Fibroblast of villous mesenchyme (primary cell): Measurements from ENCODE around the gene CT47A1. TPM values are rescaled to one million over a fixed set of nuclear protein-coding genes. Genes with fewer than 3 reads are reported as not detected.
"Not testable (repeated sequence)": the region's sequence is repeated elsewhere in the genome, so short reads cannot be mapped to it uniquely, and the experiment has no call there.

ENCODE experiments used
- DNase-seq: peaks from one replicate; pipeline ENCODE4 v3.0.0-alpha.2; 2010; ENCODE audit warnings: low read depth
- H3K4me3 ChIP-seq: 2 replicates; pipeline ENCODE4 v1.5.1; 2011; ENCODE audit warnings: low read depth, mild to moderate bottlenecking, low read length
- total RNA-seq: library from RNA; depleted of rRNA; stranded (reverse); fragments of >200 nt; gene quantifications from 2 replicates; pipeline ENCODE4 v1.2.3, GENCODE V29; 2012
- TF ChIP-seq, protein P1 (sequence below): IDR thresholded peaks from 2 replicates; pipeline ENCODE4 v1.5.1; 2012; ENCODE audit warnings: low read depth, mild to moderate bottlenecking, low read length; ENCODE audit not compliant: insufficient read depth

Gene CT47A1
- not detected in 2 replicates for total RNA-seq

DNA sequence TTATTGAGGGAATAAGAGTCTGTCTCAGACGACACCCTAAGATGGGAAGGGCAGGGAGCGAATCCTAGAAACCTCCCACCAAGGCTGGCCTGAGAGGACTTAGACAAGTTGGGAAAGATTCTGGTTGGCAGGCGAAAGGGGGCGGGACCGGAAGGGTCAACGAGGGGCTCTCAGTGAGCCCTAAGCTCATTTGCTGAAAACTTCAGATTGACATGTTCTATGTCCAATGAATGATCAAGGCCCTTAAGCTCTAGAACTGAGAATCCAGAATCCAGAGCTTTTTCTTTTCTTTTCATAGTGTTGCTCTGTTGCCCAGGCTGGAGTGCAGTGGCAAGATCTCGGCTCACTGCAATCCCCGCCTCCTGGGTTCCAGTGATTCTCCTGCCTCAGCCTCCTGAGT, at the start of gene CT47A1:
Gene CT47A1 (minus strand): TSS at position 101 of the 400 bp plus-strand sequence. CDS start 231 bp downstream, outside the sequence.
- not testable (repeated sequence) for DNase-seq, H3K4me3 ChIP-seq

DNA sequence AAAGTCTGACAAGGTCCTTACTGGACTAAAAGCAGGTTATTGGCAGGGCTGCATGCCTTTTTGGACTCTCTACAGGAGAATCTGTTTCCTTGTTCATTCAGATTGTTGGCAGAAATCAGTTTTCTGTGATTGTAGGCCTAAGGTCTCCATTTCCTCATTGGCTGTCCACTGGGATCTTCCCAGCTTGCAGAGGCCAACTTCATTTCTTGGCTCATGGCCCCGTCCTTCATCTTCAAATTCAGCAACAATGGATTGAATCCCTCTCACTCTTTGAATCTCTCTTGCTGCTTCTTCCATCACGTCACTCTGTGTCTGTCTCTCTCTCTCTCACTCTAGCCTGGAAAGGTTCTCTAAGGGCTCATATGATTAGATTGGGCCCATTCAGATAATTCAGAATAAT, 47.0 kb upstream of the CT47A1 start:
- TF ChIP-seq, protein P1, sequence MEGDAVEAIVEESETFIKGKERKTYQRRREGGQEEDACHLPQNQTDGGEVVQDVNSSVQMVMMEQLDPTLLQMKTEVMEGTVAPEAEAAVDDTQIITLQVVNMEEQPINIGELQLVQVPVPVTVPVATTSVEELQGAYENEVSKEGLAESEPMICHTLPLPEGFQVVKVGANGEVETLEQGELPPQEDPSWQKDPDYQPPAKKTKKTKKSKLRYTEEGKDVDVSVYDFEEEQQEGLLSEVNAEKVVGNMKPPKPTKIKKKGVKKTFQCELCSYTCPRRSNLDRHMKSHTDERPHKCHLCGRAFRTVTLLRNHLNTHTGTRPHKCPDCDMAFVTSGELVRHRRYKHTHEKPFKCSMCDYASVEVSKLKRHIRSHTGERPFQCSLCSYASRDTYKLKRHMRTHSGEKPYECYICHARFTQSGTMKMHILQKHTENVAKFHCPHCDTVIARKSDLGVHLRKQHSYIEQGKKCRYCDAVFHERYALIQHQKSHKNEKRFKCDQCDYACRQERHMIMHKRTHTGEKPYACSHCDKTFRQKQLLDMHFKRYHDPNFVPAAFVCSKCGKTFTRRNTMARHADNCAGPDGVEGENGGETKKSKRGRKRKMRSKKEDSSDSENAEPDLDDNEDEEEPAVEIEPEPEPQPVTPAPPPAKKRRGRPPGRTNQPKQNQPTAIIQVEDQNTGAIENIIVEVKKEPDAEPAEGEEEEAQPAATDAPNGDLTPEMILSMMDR = no peak
- no peak for DNase-seq

DNA sequence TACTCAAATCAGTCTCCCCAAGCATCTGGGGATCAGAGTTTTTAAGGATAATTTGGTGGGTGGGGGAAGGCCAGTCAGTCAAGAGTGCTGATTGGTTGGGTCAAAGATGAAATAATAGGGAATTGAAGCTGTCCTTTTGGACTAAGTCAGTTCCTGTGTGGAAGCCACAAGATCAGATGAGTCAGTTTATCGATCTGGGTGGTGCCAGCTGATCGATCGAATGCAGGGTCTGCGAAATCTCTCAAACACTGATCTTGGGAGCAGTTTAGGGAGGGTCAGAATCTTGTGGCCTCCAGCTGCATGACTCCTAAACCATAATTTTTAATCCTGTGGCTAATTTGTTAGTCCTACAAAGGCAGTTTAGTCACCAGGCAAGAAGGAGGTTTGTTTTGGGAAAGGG, 44.5 kb upstream of the CT47A1 start:
- no peak overlapping the region for H3K4me3 ChIP-seq
- no peak for DNase-seq
- TF ChIP-seq, protein P1 = no peak

More for the DNA sequence above, 47.0 kb upstream of the CT47A1 start:
- no peak overlapping the region for H3K4me3 ChIP-seq

DNA sequence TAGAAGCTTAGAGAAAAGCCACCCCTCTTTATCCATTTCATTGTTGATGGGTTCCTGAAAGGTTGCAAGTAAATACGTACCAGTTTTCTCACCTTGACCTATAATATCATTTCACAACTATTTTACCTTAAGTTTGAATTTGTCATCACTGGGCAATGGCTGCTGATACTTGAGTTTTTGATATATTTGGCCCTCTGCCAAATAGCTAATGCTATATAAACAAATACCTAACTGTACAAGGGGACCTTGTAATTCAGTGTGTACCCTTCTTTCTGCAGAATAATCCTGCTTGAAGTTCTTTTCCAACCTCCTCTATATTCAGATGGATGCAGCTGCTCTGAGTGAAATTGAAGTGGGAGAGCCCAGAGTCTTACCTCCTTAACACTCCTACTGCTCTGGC, 42.9 kb upstream of the CT47A1 start:
- TF ChIP-seq, protein P1 = no peak
- H3K4me3 ChIP-seq = no peak overlapping the region
- no peak for DNase-seq

DNA sequence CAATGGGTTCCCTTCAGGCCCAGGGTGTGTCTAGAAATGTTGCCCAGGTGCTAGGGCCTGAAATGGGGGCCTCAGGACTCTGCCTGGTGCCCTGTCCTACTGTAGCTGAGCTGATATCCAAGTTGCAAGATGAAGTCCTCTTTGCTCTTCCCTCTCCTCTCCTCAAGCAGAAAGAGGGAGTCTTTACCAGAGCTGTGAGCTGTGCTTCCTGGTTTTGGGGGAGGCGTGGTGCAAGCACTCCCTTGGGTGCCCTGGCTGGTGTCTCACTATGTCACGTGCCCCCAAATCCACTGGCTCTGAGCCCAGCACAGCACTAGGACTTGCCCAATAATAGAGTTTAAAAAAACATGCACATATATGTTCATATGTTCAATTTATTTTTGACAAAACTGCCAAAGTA, 29.3 kb upstream of the CT47A1 start:
- no peak overlapping the region for H3K4me3 ChIP-seq
- TF ChIP-seq, protein P1 = no peak
- no peak for DNase-seq

DNA sequence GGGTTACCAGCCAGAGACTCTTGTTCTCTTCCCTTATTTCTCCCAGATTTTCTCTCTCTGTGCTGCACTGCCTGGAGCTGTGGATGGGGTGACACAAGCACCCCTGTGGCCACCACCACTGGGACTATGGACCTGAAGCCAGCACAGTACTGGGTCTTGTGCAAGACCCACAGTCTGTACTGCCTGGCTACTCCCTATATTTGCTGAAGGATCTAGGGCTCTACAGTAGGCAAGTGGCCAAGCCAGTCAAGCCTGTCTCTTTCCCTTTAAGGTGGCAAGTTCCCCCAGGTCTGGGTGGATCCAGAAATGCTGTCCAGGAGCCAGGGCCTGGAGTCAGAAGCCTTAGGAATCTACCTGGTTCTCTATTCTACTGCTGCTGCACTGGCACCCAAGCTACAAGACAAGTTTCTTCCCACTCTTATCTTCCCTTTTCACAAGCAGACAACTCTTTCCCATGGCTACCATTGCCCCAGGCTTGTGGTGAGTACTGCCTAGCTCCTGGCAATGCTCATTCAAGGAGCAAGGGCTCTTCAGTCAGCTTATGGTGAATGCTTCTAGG, 28.4 kb upstream of the CT47A1 start:
- no peak for DNase-seq
- no peak overlapping the region for H3K4me3 ChIP-seq
- TF ChIP-seq, protein P1 = no peak

DNA sequence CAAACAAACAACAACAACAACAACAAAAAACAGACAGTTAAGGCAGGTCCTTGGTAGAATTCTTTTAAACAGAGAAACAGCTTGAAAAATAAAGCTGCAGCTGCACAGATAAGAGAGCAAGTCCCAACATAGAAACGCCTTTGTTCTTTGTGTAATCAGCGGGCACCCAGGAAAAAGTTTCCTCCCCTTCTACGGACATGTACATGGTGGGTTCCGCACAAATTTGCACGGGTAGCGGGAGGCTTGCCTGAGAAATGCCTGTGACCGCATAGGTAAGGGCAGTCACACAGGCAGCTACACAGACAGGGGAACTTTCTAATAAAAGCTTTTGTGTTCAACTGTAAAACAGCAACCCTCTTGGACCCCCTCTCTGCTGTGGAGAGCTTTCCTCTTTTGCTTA, 25.7 kb upstream of the CT47A1 start:
- TF ChIP-seq, protein P1 = no peak
- DNase-seq = no peak
- no peak overlapping the region for H3K4me3 ChIP-seq
